ENCODE measurements around the gene OR10G7.
"Not testable (repeated sequence)": the region's sequence is repeated elsewhere in the genome, so short reads cannot be mapped to it uniquely, and the experiment has no call there.

Gene OR10G7

GRCh38 chr11:124036666-124037065 lies 4.5 kb downstream of the OR10G7 start:
- DNase-seq: no peak

GRCh38 chr11:124026498-124026897 lies 14.6 kb downstream of the OR10G7 start, which contains the start of gene OR10G8:
OR10G8 (plus strand) TSS chr11:124026798; CDS start chr11:124029623, 2,825 bp downstream.
- DNase-seq: no peak

GRCh38 chr11:124015837-124016236 lies 25.3 kb downstream of the OR10G7 start:
- DNase-seq: not testable (repeated sequence)

GRCh38 chr11:124012697-124013096 lies 28.4 kb downstream of the OR10G7 start, which contains the start of gene OR10G4:
OR10G4 (plus strand) TSS chr11:124012997; CDS start chr11:124015575, 2,578 bp downstream.
- no peak for DNase-seq

- DNase-seq: no peak
These were observed 46.0 kb downstream of the OR10G7 start, which contains the start of gene OR10G6 for GRCh38 chr11:123995119-123995518. OR10G6 (minus strand) TSS chr11:123995161; CDS start chr11:123995161, 0 bp downstream.
